RWPE2 (cell line): ENCODE measurements around the gene PRDM5.

ENCODE experiments used
- ATAC-seq: fragments of 200-7000 bp; cut with Tn5 transposase; 3 replicates; pipeline ENCODE4 v1.9.1; 2021; ENCODE audit warnings: low read depth
- DNase-seq: peaks from one replicate; pipeline ENCODE4 v3.0.0-alpha.2; 2020; ENCODE audit warnings: low spot score
- H3K27ac ChIP-seq: fragments of 450-650 bp; 2 replicates; pipeline ENCODE4 v1.5.1; 2017; ENCODE audit warnings: mild to moderate bottlenecking; ENCODE audit not compliant: poor library complexity, severe bottlenecking
- H3K27me3 ChIP-seq: fragments of 250-450 bp; sonication (Bioruptor Pico); 2 replicates; pipeline ENCODE4 v1.5.1; 2021; ENCODE audit warnings: mild to moderate bottlenecking, moderate library complexity; ENCODE audit not compliant: insufficient read depth, poor library complexity, severe bottlenecking
- H3K36me3 ChIP-seq: fragments of 250-450 bp; sonication (Bioruptor Pico); 2 replicates; pipeline ENCODE4 v1.5.1; 2020; ENCODE audit warnings: low read depth, mild to moderate bottlenecking, moderate library complexity
- H3K4me1 ChIP-seq: fragments of 250-450 bp; sonication (Bioruptor Pico); 2 replicates; pipeline ENCODE4 v1.5.1; 2021; ENCODE audit warnings: mild to moderate bottlenecking, moderate library complexity; ENCODE audit not compliant: insufficient read depth, poor library complexity, severe bottlenecking
- H3K4me3 ChIP-seq: fragments of 250-450 bp; sonication (Bioruptor Pico); 2 replicates; pipeline ENCODE4 v1.5.1; 2021; ENCODE audit warnings: mild to moderate bottlenecking, moderate library complexity; ENCODE audit not compliant: severe bottlenecking
- H3K9me3 ChIP-seq: fragments of 250-450 bp; sonication (Bioruptor Pico); 2 replicates; pipeline ENCODE4 v1.5.1; 2021; ENCODE audit warnings: mild to moderate bottlenecking, moderate library complexity; ENCODE audit not compliant: severe bottlenecking
- CTCF ChIP-seq: fragments of 450-650 bp; IDR thresholded peaks from one replicate; pipeline ENCODE4 v1.5.1; 2017; ENCODE audit warnings: mild to moderate bottlenecking, moderate library complexity; ENCODE audit not compliant: poor library complexity, severe bottlenecking

PRDM5 gene

DNA sequence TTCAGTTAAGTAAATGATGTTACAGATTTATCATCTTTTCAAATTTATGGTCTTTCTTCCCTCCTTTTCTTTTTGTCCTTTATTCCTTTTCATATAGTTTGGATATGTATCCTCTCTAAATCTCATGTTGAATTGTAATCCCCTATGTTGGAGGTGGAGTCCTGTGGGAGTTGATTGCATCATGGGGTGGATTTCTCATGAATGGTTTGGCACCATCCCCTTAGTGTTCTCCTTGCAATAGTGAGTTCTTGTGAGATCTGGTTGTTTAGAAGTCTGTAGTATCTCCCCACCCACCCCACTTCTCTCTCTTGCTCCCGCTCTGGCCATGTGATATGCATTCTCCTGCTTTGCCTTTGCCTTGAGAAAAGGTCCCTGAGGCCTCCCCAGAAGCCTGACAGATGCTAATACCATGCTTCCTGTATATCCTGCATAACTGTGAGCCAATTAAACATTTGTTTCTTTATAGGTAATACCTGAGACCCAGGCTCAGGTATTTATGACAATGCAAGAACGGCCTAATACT is 236.7 kb downstream of the PRDM5 start:
- no peak for ATAC-seq
- no peaks in the 10 kb centered on the region for H3K27me3 ChIP-seq
- H3K9me3 ChIP-seq: no peaks in the 10 kb centered on the region
- H3K4me3 ChIP-seq: no peak overlapping the region
- no peaks in the 10 kb centered on the region for H3K4me1 ChIP-seq
- no peak for DNase-seq
- no peak for TF ChIP-seq CTCF
- no peaks in the 10 kb centered on the region for H3K36me3 ChIP-seq
- H3K27ac ChIP-seq: no peak overlapping the region

DNA sequence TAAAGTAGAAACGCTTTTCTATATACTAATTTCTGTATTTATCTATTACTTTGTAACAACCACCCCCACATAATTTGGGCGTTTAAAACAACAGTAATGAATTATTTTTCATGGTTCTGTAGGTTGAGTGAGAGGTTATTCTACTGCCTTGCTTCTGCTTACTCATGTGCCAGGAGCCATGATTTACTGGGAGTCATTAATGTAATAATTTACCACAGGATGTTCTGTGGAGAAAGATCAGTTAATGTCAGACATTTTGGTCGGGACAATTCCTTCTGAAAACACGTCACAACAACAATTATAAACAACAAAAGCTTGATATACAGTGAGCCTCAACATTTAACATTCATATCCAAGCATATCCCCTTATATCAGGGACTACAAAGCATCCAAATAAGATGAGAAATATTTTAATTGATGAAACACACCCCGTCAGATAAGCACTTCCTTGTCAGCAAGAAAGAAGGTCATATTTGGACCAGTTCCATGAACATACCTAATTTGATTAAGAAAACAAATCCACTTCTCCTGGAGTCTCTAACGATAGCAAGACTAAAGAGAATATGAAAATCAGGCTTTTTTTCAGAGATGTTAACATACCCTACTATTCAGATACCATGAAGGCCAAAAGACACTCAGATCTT is 238.5 kb downstream of the PRDM5 start:
- no peak for DNase-seq
- ATAC-seq: no peak
- Histone ChIP-seq H3K27me3 (no peaks in the 10 kb centered on the region), H3K9me3 (no peaks in the 10 kb centered on the region), H3K36me3 (no peaks in the 10 kb centered on the region), H3K4me3 (no peak overlapping the region), H3K4me1 (no peaks in the 10 kb centered on the region), H3K27ac (no peak overlapping the region)
- TF ChIP-seq CTCF: no peak

DNA sequence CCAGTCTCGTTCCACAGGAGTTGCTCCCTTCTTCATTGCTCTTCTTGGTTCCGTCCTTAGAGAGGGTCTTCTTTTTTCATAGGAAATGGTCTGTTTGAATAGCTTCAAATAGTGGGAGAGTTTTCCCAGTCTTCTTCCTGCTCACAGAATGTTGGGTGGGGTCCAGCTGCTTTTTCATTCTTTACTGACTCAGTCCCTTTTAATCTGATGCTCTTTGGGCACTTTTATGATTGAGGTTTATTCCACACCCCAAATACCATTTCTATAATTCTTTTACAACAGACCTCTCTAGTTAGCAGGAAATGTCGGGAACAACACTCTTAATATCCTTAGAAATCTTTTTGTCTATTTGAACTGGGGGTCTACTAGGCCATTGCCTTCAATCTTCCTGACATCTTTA is 239.5 kb downstream of the PRDM5 start:
- Histone ChIP-seq H3K36me3 (no peaks in the 10 kb centered on the region), H3K4me1 (no peaks in the 10 kb centered on the region), H3K9me3 (no peaks in the 10 kb centered on the region), H3K27me3 (no peaks in the 10 kb centered on the region), H3K27ac (no peak overlapping the region), H3K4me3 (no peak overlapping the region)
- ATAC-seq (no peak), DNase-seq (no peak)
- TF ChIP-seq CTCF: no peak

DNA sequence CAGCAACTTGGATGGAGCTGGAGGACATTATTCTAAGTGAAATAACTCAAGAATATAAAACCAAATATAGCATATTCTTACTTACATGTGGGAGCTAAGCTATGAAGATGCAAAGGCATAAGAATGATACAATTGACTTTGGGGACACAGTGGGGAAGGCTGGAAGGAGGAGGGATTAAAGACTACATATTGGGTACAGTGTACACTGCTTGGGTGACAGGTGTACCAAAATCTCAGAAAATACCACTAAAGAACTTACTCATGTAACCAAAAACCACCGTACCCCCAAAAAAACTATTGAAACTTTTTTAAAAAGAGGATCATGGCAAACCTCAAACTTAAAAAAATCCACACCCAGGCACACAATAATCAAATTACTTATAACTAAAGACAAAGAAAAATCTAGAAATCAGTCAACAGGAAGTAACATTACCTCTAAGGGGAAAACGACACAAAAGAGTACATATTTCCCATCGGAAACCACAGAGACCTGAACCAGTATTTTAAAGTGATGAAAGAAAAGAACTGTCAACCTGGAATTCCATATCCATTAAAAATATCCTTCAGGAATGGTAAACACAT is 241.8 kb downstream of the PRDM5 start:
- no peak for ATAC-seq
- Histone ChIP-seq H3K27me3 (no peaks in the 10 kb centered on the region), H3K27ac (no peak overlapping the region), H3K36me3 (no peaks in the 10 kb centered on the region), H3K9me3 (no peaks in the 10 kb centered on the region), H3K4me3 (no peak overlapping the region), H3K4me1 (no peaks in the 10 kb centered on the region)
- TF ChIP-seq CTCF: no peak
- DNase-seq: no peak

- DNase-seq (no peak), ATAC-seq (no peak)
- Histone ChIP-seq H3K4me3 (no peak overlapping the region), H3K27ac (no peak overlapping the region), H3K4me1 (no peaks in the 10 kb centered on the region), H3K27me3 (no peaks in the 10 kb centered on the region), H3K36me3 (no peaks in the 10 kb centered on the region), H3K9me3 (no peaks in the 10 kb centered on the region)
- no peak for TF ChIP-seq CTCF
These were observed 248.8 kb downstream of the PRDM5 start for GRCh38 chr4:120673696-120674095.
